KMS-11 (cell line): Measurements from ENCODE around the gene RGS3.

Experiments
- H2AFZ ChIP-seq: fragments of 200-600 bp; sonication (generic); 2 replicates; pipeline ENCODE4 v1.6.1; 2016; ENCODE audit warnings: antibody characterized with exemption, mixed run types, low read depth
- H3K27ac ChIP-seq: fragments of 200-600 bp; sonication (generic); 2 replicates; pipeline ENCODE4 v1.6.1; 2016; ENCODE audit warnings: mild to moderate bottlenecking, mixed run types
- H3K27me3 ChIP-seq: fragments of 200-600 bp; sonication (generic); 2 replicates; pipeline ENCODE4 v1.6.1; 2017; ENCODE audit warnings: mild to moderate bottlenecking, low read depth, mixed run types, moderate library complexity; ENCODE audit not compliant: insufficient read depth
- H3K36me3 ChIP-seq: fragments of 200-600 bp; sonication (generic); 2 replicates; pipeline ENCODE4 v1.6.1; 2017; ENCODE audit warnings: mild to moderate bottlenecking, mixed run types; ENCODE audit not compliant: insufficient read depth
- H3K4me1 ChIP-seq: fragments of 200-600 bp; sonication (generic); 2 replicates; pipeline ENCODE4 v1.6.1; 2016; ENCODE audit warnings: mild to moderate bottlenecking, low read depth, mixed run types; ENCODE audit not compliant: poor library complexity, severe bottlenecking
- H3K4me2 ChIP-seq: fragments of 200-600 bp; sonication (generic); 2 replicates; pipeline ENCODE4 v1.7.0; 2016; ENCODE audit warnings: mild to moderate bottlenecking, mixed run types
- H3K4me3 ChIP-seq: fragments of 200-600 bp; sonication (generic); IDR thresholded peaks from 2 replicates; pipeline ENCODE4 v1.6.1; 2017; ENCODE audit warnings: low read depth, low read length, mixed read lengths; ENCODE audit not compliant: insufficient read depth
- H3K79me2 ChIP-seq: fragments of 200-600 bp; sonication (generic); 2 replicates; pipeline ENCODE4 v1.6.1; 2016; ENCODE audit warnings: low read depth, mixed run types; ENCODE audit not compliant: insufficient read depth
- H3K9ac ChIP-seq: fragments of 200-600 bp; sonication (generic); 2 replicates; pipeline ENCODE4 v1.6.1; 2016; ENCODE audit warnings: mild to moderate bottlenecking, mixed run types
- H4K20me1 ChIP-seq: fragments of 200-600 bp; sonication (generic); 2 replicates; pipeline ENCODE4 v1.6.1; 2016; ENCODE audit warnings: mild to moderate bottlenecking, mixed run types; ENCODE audit not compliant: insufficient read depth
- CTCF ChIP-seq: fragments of 200-600 bp; sonication (generic); conservative IDR thresholded peaks from 2 replicates; pipeline ENCODE4 v1.6.1; 2017; ENCODE audit warnings: low read depth, mild to moderate bottlenecking, antibody characterized with exemption, low read length, moderate library complexity, mixed read lengths

Gene RGS3

GRCh38 chr9:113606510-113606909 lies 143.0 kb downstream of the RGS3 start:
- Histone ChIP-seq H2AFZ (no peak overlapping the region), H3K27ac (no peak overlapping the region), H3K9ac (no peak overlapping the region), H4K20me1 (no peaks in the 10 kb centered on the region), H3K4me3 (no peak overlapping the region), H3K36me3 (no peaks in the 10 kb centered on the region), H3K4me1 (no peaks in the 10 kb centered on the region), H3K4me2 (no peak overlapping the region), H3K27me3 (no peaks in the 10 kb centered on the region), H3K79me2 (no peaks in the 10 kb centered on the region)
- no peak for TF ChIP-seq CTCF

- no peak overlapping the region for H3K27ac ChIP-seq
Measured at GRCh38 chr9:113608082-113608685, 144.7 kb downstream of the RGS3 start.

DNA sequence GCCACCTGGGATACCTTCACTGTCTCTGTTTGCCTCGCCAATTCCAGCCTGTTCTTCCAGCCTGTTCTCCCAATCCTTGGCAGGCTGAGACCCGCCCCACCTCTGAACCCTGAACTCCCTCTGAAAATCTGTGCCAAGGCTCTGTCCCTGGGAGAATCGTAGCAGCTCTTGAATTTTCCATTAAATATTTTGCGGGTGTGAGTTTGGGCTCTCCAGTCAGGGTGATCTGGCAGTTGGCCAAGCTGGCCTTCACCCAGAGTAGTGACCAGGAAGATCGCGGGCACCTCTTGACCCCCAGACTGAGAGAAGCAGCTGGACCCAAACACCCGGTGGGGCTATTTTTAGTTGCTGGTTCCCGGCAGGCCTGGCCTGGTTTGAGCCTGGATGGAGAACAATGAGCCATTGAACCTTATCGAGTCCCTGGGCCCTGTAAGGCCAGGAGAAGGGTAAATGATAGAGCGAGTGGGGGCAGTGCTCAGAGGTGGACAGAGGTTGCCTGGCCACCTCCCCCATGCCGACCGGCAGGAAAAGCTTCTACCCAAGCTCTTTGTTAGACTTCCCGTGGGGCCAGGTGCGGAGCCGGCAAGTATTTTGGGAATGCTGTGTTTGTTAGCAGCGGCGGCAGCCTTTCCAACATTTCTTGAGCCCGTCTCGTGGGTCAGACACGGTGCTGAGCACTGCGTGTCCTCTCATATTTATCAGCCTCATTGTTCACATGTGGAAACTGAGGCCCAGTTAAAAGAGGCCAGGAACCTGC lies 146.2 kb downstream of the RGS3 start:
- Histone ChIP-seq H3K79me2 (no peaks in the 10 kb centered on the region), H3K4me1 (no peaks in the 10 kb centered on the region), H3K9ac (no peak overlapping the region), H3K27me3 (no peaks in the 10 kb centered on the region), H3K27ac (no peak overlapping the region), H2AFZ (no peak overlapping the region), H3K4me2 (no peak overlapping the region), H4K20me1 (no peaks in the 10 kb centered on the region), H3K4me3 (no peak overlapping the region), H3K36me3 (no peaks in the 10 kb centered on the region)
- TF ChIP-seq CTCF: no peak

More at GRCh38 chr9:113608082-113608685, 144.7 kb downstream of the RGS3 start:
- no peak overlapping the region for H3K4me3 ChIP-seq
- H3K79me2 ChIP-seq: no peaks in the 10 kb centered on the region
- no peak overlapping the region for H3K9ac ChIP-seq
- H3K27me3 ChIP-seq: no peaks in the 10 kb centered on the region
- no peaks in the 10 kb centered on the region for H4K20me1 ChIP-seq
- no peaks in the 10 kb centered on the region for H3K36me3 ChIP-seq
- H3K4me2 ChIP-seq: no peak overlapping the region
- H3K4me1 ChIP-seq: no peaks in the 10 kb centered on the region
- no peak for TF ChIP-seq CTCF
- no peak overlapping the region for H2AFZ ChIP-seq

- Histone ChIP-seq H3K4me1 (no peaks in the 10 kb centered on the region), H3K27ac (no peak overlapping the region), H3K36me3 (no peaks in the 10 kb centered on the region), H2AFZ (no peak overlapping the region), H4K20me1 (no peaks in the 10 kb centered on the region), H3K9ac (no peak overlapping the region), H3K27me3 (no peaks in the 10 kb centered on the region), H3K4me2 (no peak overlapping the region), H3K79me2 (no peaks in the 10 kb centered on the region), H3K4me3 (no peak overlapping the region)
- TF ChIP-seq CTCF: no peak
Measured at GRCh38 chr9:113611461-113612215, 148.1 kb downstream of the RGS3 start.
